ENCODE measurements around the gene NGEF. TPM values are rescaled to one million over a fixed set of nuclear protein-coding genes. Genes with fewer than 3 reads are reported as not detected.

The NGEF gene
- total and polyA plus RNA-seq, 10 of the 15 experiments (the other 5 are each of a cell fraction or from before 2014, with no cell fraction given): 0.12 TPM; not detected in 9

- CTCF ChIA-PET: no interaction called here
- no peaks in the 10 kb centered on the region for H4K20me1 ChIP-seq (ENCODE audit: control insufficient read depth, insufficient read depth)
- no peak for ATAC-seq
- DNase-seq (ENCODE audit: low read depth, low spot score): no peak
- BruUV-seq (replicated peaks): no TSS peak
- H3K9me3 ChIP-seq (replicated peaks; ENCODE audit: control insufficient read depth, insufficient read depth, low read length): no peaks in the 10 kb centered on the region
- no peaks in the 10 kb centered on the region for H3K36me3 ChIP-seq (ENCODE audit: control insufficient read depth in 2 of 2, insufficient read depth in 2 of 2, low read length in 1 of 2)
- H3K4me3 ChIP-seq: no peak overlapping the region
- TF ChIP-seq TCF12 (IDR thresholded peaks at IDR 0.05; ENCODE audit: low read depth, low read length) (no peak), FOS (IDR thresholded peaks at IDR 0.05; ENCODE audit: borderline replicate concordance, extremely low read depth, insufficient read length) (no peak), NFYB (IDR thresholded peaks at IDR 0.05; ENCODE audit: insufficient read depth, low read depth, low read length) (no peak), RB1 (IDR thresholded peaks at IDR 0.05; ENCODE audit: borderline replicate concordance) (no peak), HDAC6 (IDR thresholded peaks at IDR 0.05; ENCODE audit: unreplicated experiment) (no peak), ASH2L (IDR thresholded peaks at IDR 0.05; ENCODE audit: borderline replicate concordance, low read depth) (no peak), SKIL (IDR thresholded peaks at IDR 0.05; ENCODE audit: low read depth, poor library complexity, severe bottlenecking) (no peak), RFX5 (IDR thresholded peaks at IDR 0.05; ENCODE audit: low read depth, low read length) (no peak), SUPT20H (IDR thresholded peaks at IDR 0.05; ENCODE audit: borderline replicate concordance, control insufficient read depth, low read depth, low read length) (no peak), IKZF1 (conservative IDR thresholded peaks at IDR 0.05) (no peak), BMI1 (IDR thresholded peaks at IDR 0.05; ENCODE audit: borderline replicate concordance) (no peak)
- H3K27ac ChIP-seq (ENCODE audit: control insufficient read depth, insufficient read depth): no peak overlapping the region
- no peaks in the 10 kb centered on the region; a peak in 2 of 4 replicates for H3K27me3 ChIP-seq (replicated peaks in 1 of 2; ENCODE audit: control insufficient read depth in 2 of 2, insufficient read depth in 2 of 2, low read length in 1 of 2)
- SMC1A ChIA-PET (ENCODE audit: uncharacterized antibody, unreplicated experiment): interaction anchor here (0.8 kb wide), 1 partner anchor 16 kb away, joined by 3 read pairs; no protein-coding TSS in a partner anchor
- H3K79me2 ChIP-seq (ENCODE audit: control insufficient read depth, insufficient read depth, low read length): no peaks in the 10 kb centered on the region
- H3K9ac ChIP-seq (ENCODE audit: control insufficient read depth, insufficient read depth, low read length): no peak overlapping the region
- no peak for FAIRE-seq
- intact Hi-C loops (cut with micrococcal nuclease; ENCODE audit: unreplicated experiment): no loop called here
- H3K4me1 ChIP-seq (ENCODE audit: control insufficient read depth, insufficient read depth, low read length): no peaks in the 10 kb centered on the region
- in situ Hi-C loops (cut with MboI): no loop called here
- POLR2A ChIA-PET: no interaction called here
- WGBS (ENCODE audit: insufficient coverage, insufficient replicate concordance, low lambda C conversion rate, missing lambda C conversion rate): 12% methylated on average over 7 of the region's 7 CpGs
- H3K4me2 ChIP-seq (ENCODE audit: control insufficient read depth, insufficient read depth): no peak overlapping the region
- RAD21 ChIA-PET (ENCODE audit: unreplicated experiment): no interaction called here
- H2AFZ ChIP-seq (ENCODE audit: control insufficient read depth, low read depth, low read length): no peak overlapping the region
Measured at GRCh38 chr2:232974396-232974795, 38.7 kb downstream of the NGEF start.
